PC-3 (cell line): ENCODE data around the gene LLGL2. TPM values are rescaled to one million over a fixed set of nuclear protein-coding genes. Genes with fewer than 3 reads are reported as not detected.

ENCODE experiments used
- ATAC-seq: fragments of 200-7000 bp; cut with Tn5 transposase; 2 replicates; pipeline ENCODE4 v1.9.1; 2020; ENCODE audit warnings: mild to moderate bottlenecking, moderate library complexity
- BruUV-seq: library from RNA; stranded (reverse); fragments of 400-500 nt; replicated peaks from 2 replicates; lab custom pipeline; 2021; lab: Mats Ljungman, UMichigan
- CTCF ChIA-PET: fragments of 300-600 bp; sonication (Branson Sonifier 250); formaldehyde crosslinking; loops from one replicate; lab custom pipeline; 2022; ENCODE audit warnings: antibody characterized with exemption; lab: Charles Lee
- POLR2A ChIA-PET: fragments of 300-600 bp; sonication (Branson Sonifier 250); formaldehyde crosslinking; loops from one replicate; lab custom pipeline; 2022; ENCODE audit warnings: antibody characterized with exemption; ENCODE audit not compliant: unreplicated experiment; lab: Charles Lee
- DNase-seq: peaks from one replicate; pipeline ENCODE4 v3.0.0-alpha.2; 2015
- H2AFZ ChIP-seq: fragments of 300-600 bp; sonication (generic); 2 replicates; pipeline ENCODE4 v1.6.0; 2016; ENCODE audit warnings: antibody characterized with exemption, low read length
- H3F3A ChIP-seq: fragments of 300-600 bp; sonication (generic); one replicate; pipeline ENCODE4 v1.6.0; 2017; ENCODE audit warnings: antibody characterized with exemption, low read length, control low read depth, mild to moderate bottlenecking; ENCODE audit not compliant: unreplicated experiment
- H3K27ac ChIP-seq: fragments of 300-600 bp; sonication (generic); 2 replicates; pipeline ENCODE4 v1.5.1; 2016; ENCODE audit warnings: mild to moderate bottlenecking, low read length
- H3K27me3 ChIP-seq: fragments of 300-600 bp; sonication (generic); 2 replicates; pipeline ENCODE4 v1.6.1; 2016; ENCODE audit warnings: low read length, mixed read lengths
- H3K36me3 ChIP-seq: fragments of 300-600 bp; sonication (generic); 2 replicates; pipeline ENCODE4 v1.6.1; 2016; ENCODE audit warnings: low read depth, mixed run types, low read length, mixed read lengths
- H3K4me1 ChIP-seq: fragments of 300-600 bp; sonication (generic); 2 replicates; pipeline ENCODE4 v1.5.1; 2016; ENCODE audit warnings: low read length; ENCODE audit not compliant: insufficient read depth
- H3K4me2 ChIP-seq: fragments of 300-600 bp; sonication (generic); 2 replicates; pipeline ENCODE4 v1.6.0; 2016; ENCODE audit warnings: low read length
- H3K4me3 ChIP-seq: fragments of 300-600 bp; sonication (generic); 2 replicates; pipeline ENCODE4 v1.5.1; 2016; ENCODE audit warnings: mild to moderate bottlenecking, low read length, mixed read lengths
- H3K79me2 ChIP-seq: fragments of 300-600 bp; sonication (generic); 2 replicates; pipeline ENCODE4 v1.6.1; 2017; ENCODE audit warnings: low read length, mixed read lengths
- H3K9ac ChIP-seq: fragments of 300-600 bp; sonication (generic); 2 replicates; pipeline ENCODE4 v1.6.0; 2016; ENCODE audit warnings: mild to moderate bottlenecking, low read length
- H3K9me2 ChIP-seq: fragments of 300-600 bp; sonication (generic); replicated peaks from 2 replicates; pipeline ENCODE4 v1.6.1; 2016; ENCODE audit warnings: mixed run types, low read length, mixed read lengths
- H3K9me3 ChIP-seq: fragments of 300-600 bp; sonication (generic); 2 replicates; pipeline ENCODE4 v1.6.1; 2016; ENCODE audit warnings: low read length, mixed read lengths
- H4K20me1 ChIP-seq: fragments of 300-600 bp; sonication (generic); 2 replicates; pipeline ENCODE4 v1.6.1; 2016; ENCODE audit warnings: low read length, mixed read lengths
- CTCF ChIP-seq: fragments of 300-600 bp; sonication (generic); conservative IDR thresholded peaks from 2 replicates; pipeline ENCODE4 v1.5.1; 2017; ENCODE audit warnings: antibody characterized with exemption, low read depth, mild to moderate bottlenecking, low read length
- EZH2 ChIP-seq: fragments of 300-600 bp; sonication (generic); IDR thresholded peaks from one replicate; pipeline ENCODE4 v1.6.1; 2017; ENCODE audit warnings: antibody characterized with exemption, mild to moderate bottlenecking, low read length; ENCODE audit not compliant: unreplicated experiment
- EZH2phosphoT487 ChIP-seq: fragments of 300-600 bp; sonication (generic); IDR thresholded peaks from 2 replicates; pipeline ENCODE4 v1.6.1; 2018; ENCODE audit warnings: mild to moderate bottlenecking, antibody characterized with exemption, low read length, borderline replicate concordance
- intact Hi-C: fragments of 100-400 bp; cut with micrococcal nuclease; formaldehyde crosslinking; loops from 2 replicates; pipeline ENCODE4 v1.9.0; 2023
- total RNA-seq: library from RNA; depleted of rRNA; stranded (reverse); fragments of >200 nt; gene quantifications from 2 replicates; pipeline ENCODE4 v1.2.3, GENCODE V29; 2014

Gene LLGL2
- total RNA-seq, 1 experiment from 2014 or later, result 92.9 TPM

DNA sequence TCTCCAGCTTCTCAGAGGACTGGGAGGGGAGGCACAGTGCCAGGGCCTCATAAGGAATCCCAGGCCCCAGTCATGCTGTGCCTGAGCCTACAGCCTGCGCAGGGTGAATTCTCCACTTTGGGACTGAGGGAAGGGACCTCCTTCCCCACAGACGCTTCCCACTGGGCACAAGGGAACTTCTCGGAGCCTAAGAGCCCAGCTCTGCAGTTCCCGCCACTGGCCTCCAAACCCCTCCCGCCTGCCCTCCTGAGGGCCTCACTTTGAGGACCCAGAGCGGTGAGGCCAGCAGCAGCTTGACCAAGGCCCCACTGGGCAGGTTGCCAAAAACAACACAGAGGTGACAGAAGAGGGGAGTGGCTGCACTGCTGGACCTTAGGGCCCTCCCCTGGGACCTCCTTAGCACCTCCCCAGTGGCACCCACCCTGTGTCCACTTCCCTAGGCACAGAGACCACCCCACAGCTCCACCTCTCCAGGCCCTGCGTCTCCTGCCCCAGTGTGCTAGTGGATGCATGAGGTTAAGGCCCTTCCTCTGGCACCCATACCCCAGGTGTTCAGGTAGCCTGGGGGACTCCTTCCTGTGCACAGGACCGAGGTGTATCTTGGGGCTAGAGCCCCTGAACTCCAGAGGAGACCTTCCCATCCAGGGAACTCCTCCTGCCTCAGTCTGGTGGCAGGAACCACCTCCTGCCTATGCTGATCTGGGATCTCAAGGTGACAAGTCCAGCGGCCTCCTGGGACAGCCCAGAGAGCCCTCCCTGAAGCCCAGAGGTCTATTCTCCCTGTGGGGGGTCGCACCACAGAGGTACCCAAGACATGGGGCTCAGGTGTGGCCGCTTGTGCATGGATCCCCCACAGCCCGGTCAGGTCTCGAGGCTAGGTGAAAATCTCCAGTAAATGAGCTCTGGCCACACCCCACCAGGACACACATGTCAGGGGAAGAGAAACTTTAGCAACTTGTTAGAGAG is 13.6 kb upstream of the LLGL2 start:
- Histone ChIP-seq H4K20me1 (peaks cover 31% of the 10 kb centered on the region), H3K4me2 (no peak overlapping the region), H3K9ac (no peak overlapping the region), H3K9me3 (no peaks in the 10 kb centered on the region), H3K27me3 (no peaks in the 10 kb centered on the region), H3K79me2 (peaks cover 53% of the 10 kb centered on the region), H2AFZ (no peak overlapping the region), H3F3A (no peaks in the 10 kb centered on the region), H3K9me2 (no peaks in the 10 kb centered on the region), H3K4me3 (no peak overlapping the region), H3K27ac (no peak overlapping the region), H3K4me1 (peaks cover 35% of the 10 kb centered on the region), H3K36me3 (peaks cover 5% of the 10 kb centered on the region; the same call in 1 of the 2 replicates)
- ChIA-PET CTCF (no interaction called here), POLR2A (no interaction called here)
- intact Hi-C loops, result no loop called here
- no peak for TF ChIP-seq EZH2
- no peak for TF ChIP-seq CTCF
- no peak for TF ChIP-seq EZH2phosphoT487
- BruUV-seq, result no TSS peak
- no peak for ATAC-seq
- no peak for DNase-seq

- DNase-seq (no peak), ATAC-seq (no peak)
- TSS peak; percentile 20 for BruUV-seq
- ChIA-PET CTCF (interaction anchor here (0.7 to 1.3 kb wide), 3 partner anchors 12 to 19 kb away, joined by 4 to 7 read pairs (median 7); partner anchors contain the start of gene LLGL2), POLR2A (no interaction called here)
- intact Hi-C loops, result no loop called here
- no peaks in the 10 kb centered on the region for H3K9me2 ChIP-seq
- peak overlapping the region; percentile 93 for H3K4me2 ChIP-seq
- peaks cover 65% of the 10 kb centered on the region for H3K79me2 ChIP-seq
- H3K9me3 ChIP-seq, result no peaks in the 10 kb centered on the region
- no peak overlapping the region for H2AFZ ChIP-seq
- H3K4me3 ChIP-seq, result peak overlapping the region; percentile 78; the same call in 1 of the 2 replicates
- no peaks in the 10 kb centered on the region for H3K27me3 ChIP-seq
- H3F3A ChIP-seq, result no peaks in the 10 kb centered on the region
- no peak overlapping the region for H3K9ac ChIP-seq
- TF ChIP-seq EZH2phosphoT487, result no peak
- no peak for TF ChIP-seq EZH2
- TF ChIP-seq CTCF, result no peak
- peaks cover 46% of the 10 kb centered on the region for H3K4me1 ChIP-seq
- no peak overlapping the region for H3K27ac ChIP-seq
- peaks cover 31% of the 10 kb centered on the region for H4K20me1 ChIP-seq
- H3K36me3 ChIP-seq, result peaks cover 4% of the 10 kb centered on the region; the same call in 1 of the 2 replicates
Measured at GRCh38 chr17:75512926-75513640, 12.4 kb upstream of the LLGL2 start.
